Measurements from ENCODE around the gene RAD23B. TPM values are rescaled to one million over a fixed set of nuclear protein-coding genes. Genes with fewer than 3 reads are reported as not detected.

The RAD23B gene
- total and polyA plus RNA-seq, 4 experiments from 2014 or later, result 8.1 to 54.2 (median 30.8) TPM

GRCh38 chr9:107368696-107369095 lies 85.6 kb downstream of the RAD23B start:
- Histone ChIP-seq H3K9me3 (ENCODE audit: control insufficient read depth in 1 of 2, low read length in 2 of 2) (no peaks in the 10 kb centered on the region), H3K36me3 (ENCODE audit: insufficient read depth, low read length) (no peaks in the 10 kb centered on the region), H3K4me3 (ENCODE audit: low read length in 2 of 2) (no peak overlapping the region), H3K4me1 (ENCODE audit: insufficient read depth, low read length) (no peaks in the 10 kb centered on the region), H3K27me3 (ENCODE audit: insufficient read depth, low read length) (no peaks in the 10 kb centered on the region), H3K27ac (ENCODE audit: low read depth, low read length) (no peak overlapping the region)
- intact Hi-C loops (cut with micrococcal nuclease), result no loop called here
- Mint-ChIP-seq H3K4me3 (no peak overlapping the region), H3K27me3 (peaks cover 6 to 16% of the 10 kb centered on the region in 2 donors), H3K4me1 (no peaks in the 10 kb centered on the region), H3K27ac (no peak overlapping the region), H3K36me3 (no peaks in the 10 kb centered on the region), H3K9me3 (no peaks in the 10 kb centered on the region)
- POLR2A ChIA-PET (ENCODE audit: partially characterized antibody), result no interaction called here
- DNase-seq, result no peak
- CTCF ChIA-PET (ENCODE audit: partially characterized antibody), result no interaction called here

GRCh38 chr9:107373809-107374208 lies 90.7 kb downstream of the RAD23B start:
- intact Hi-C loops (cut with micrococcal nuclease), result no loop called here
- H3K27ac Mint-ChIP-seq, result no peak overlapping the region

GRCh38 chr9:107375001-107375400 lies 91.9 kb downstream of the RAD23B start:
- Mint-ChIP-seq H3K4me3 (no peak overlapping the region), H3K9me3 (no peaks in the 10 kb centered on the region), H3K36me3 (no peaks in the 10 kb centered on the region), H3K27ac (no peak overlapping the region), H3K27me3 (peaks cover 1 to 4% of the 10 kb centered on the region in 2 donors), H3K4me1 (no peaks in the 10 kb centered on the region)
- Histone ChIP-seq H3K27ac (ENCODE audit: low read depth, low read length) (no peak overlapping the region), H3K4me1 (ENCODE audit: insufficient read depth, low read length) (no peaks in the 10 kb centered on the region), H3K27me3 (ENCODE audit: insufficient read depth, low read length) (no peaks in the 10 kb centered on the region), H3K4me3 (ENCODE audit: low read length in 2 of 2) (no peak overlapping the region), H3K36me3 (ENCODE audit: insufficient read depth, low read length) (no peaks in the 10 kb centered on the region), H3K9me3 (ENCODE audit: control insufficient read depth in 1 of 2, low read length in 2 of 2) (no peaks in the 10 kb centered on the region)
- CTCF ChIA-PET (ENCODE audit: partially characterized antibody), result no interaction called here
- no peak for DNase-seq
- POLR2A ChIA-PET (ENCODE audit: partially characterized antibody), result no interaction called here
- intact Hi-C loops (cut with micrococcal nuclease), result no loop called here

More at GRCh38 chr9:107373809-107374208, 90.7 kb downstream of the RAD23B start:
- Mint-ChIP-seq H3K4me1 (no peaks in the 10 kb centered on the region), H3K27me3 (peaks cover 4 to 6% of the 10 kb centered on the region in 2 donors), H3K9me3 (no peaks in the 10 kb centered on the region), H3K36me3 (no peaks in the 10 kb centered on the region), H3K4me3 (no peak overlapping the region)
- ChIA-PET POLR2A (ENCODE audit: partially characterized antibody) (no interaction called here), CTCF (ENCODE audit: partially characterized antibody) (no interaction called here)
- DNase-seq, result no peak
- Histone ChIP-seq H3K36me3 (ENCODE audit: insufficient read depth, low read length) (no peaks in the 10 kb centered on the region), H3K4me3 (ENCODE audit: low read length in 2 of 2) (no peak overlapping the region), H3K27me3 (ENCODE audit: insufficient read depth, low read length) (no peaks in the 10 kb centered on the region), H3K4me1 (ENCODE audit: insufficient read depth, low read length) (no peaks in the 10 kb centered on the region), H3K9me3 (ENCODE audit: control insufficient read depth in 1 of 2, low read length in 2 of 2) (no peaks in the 10 kb centered on the region), H3K27ac (ENCODE audit: low read depth, low read length) (no peak overlapping the region)

GRCh38 chr9:107375651-107376369 lies 92.7 kb downstream of the RAD23B start:
- H3K36me3 Mint-ChIP-seq, result no peaks in the 10 kb centered on the region
- peaks cover 4% of the 10 kb centered on the region in 2 donors for H3K27me3 Mint-ChIP-seq
- Histone ChIP-seq H3K27ac (ENCODE audit: low read depth, low read length) (no peak overlapping the region), H3K36me3 (ENCODE audit: insufficient read depth, low read length) (no peaks in the 10 kb centered on the region), H3K4me3 (ENCODE audit: low read length in 2 of 2) (no peak overlapping the region), H3K4me1 (ENCODE audit: insufficient read depth, low read length) (no peaks in the 10 kb centered on the region), H3K9me3 (ENCODE audit: control insufficient read depth in 1 of 2, low read length in 2 of 2) (no peaks in the 10 kb centered on the region), H3K27me3 (ENCODE audit: insufficient read depth, low read length) (no peaks in the 10 kb centered on the region)
- H3K4me1 Mint-ChIP-seq, result no peaks in the 10 kb centered on the region
- no peaks in the 10 kb centered on the region for H3K9me3 Mint-ChIP-seq
- H3K4me3 Mint-ChIP-seq, result no peak overlapping the region
- ChIA-PET CTCF (ENCODE audit: partially characterized antibody) (no interaction called here), POLR2A (ENCODE audit: partially characterized antibody) (no interaction called here)
- DNase-seq, result no peak
- no peak overlapping the region for H3K27ac Mint-ChIP-seq
- intact Hi-C loops (cut with micrococcal nuclease), result no loop called here

GRCh38 chr9:107378006-107378405 lies 94.9 kb downstream of the RAD23B start:
- Histone ChIP-seq H3K9me3 (ENCODE audit: control insufficient read depth in 1 of 2, low read length in 2 of 2) (no peaks in the 10 kb centered on the region), H3K4me1 (ENCODE audit: insufficient read depth, low read length) (no peaks in the 10 kb centered on the region), H3K27me3 (ENCODE audit: insufficient read depth, low read length) (no peaks in the 10 kb centered on the region), H3K4me3 (ENCODE audit: low read length in 2 of 2) (no peak overlapping the region), H3K36me3 (ENCODE audit: insufficient read depth, low read length) (no peaks in the 10 kb centered on the region), H3K27ac (ENCODE audit: low read depth, low read length) (no peak overlapping the region)
- intact Hi-C loops (cut with micrococcal nuclease), result no loop called here
- no peak for DNase-seq
- POLR2A ChIA-PET (ENCODE audit: partially characterized antibody), result no interaction called here
- H3K36me3 Mint-ChIP-seq, result no peaks in the 10 kb centered on the region
- H3K27me3 Mint-ChIP-seq, result peaks cover 3 to 4% of the 10 kb centered on the region in 2 donors
- H3K9me3 Mint-ChIP-seq, result no peaks in the 10 kb centered on the region
- H3K4me3 Mint-ChIP-seq, result no peak overlapping the region
- no peak overlapping the region for H3K27ac Mint-ChIP-seq
- H3K4me1 Mint-ChIP-seq, result no peaks in the 10 kb centered on the region
- CTCF ChIA-PET (ENCODE audit: partially characterized antibody), result interaction anchor here (0.6 kb wide), 1 partner anchor 20 kb away, joined by 3 read pairs; no protein-coding TSS in a partner anchor

Other genes with a start within 250 kb of the RAD23B start
- gene KLF4, start 206.5 kb downstream of the RAD23B start, total RNA-seq, result under 1 TPM; 0.19 to 0.79 TPM
- gene KLF4, start 206.5 kb downstream of the RAD23B start, polyA plus RNA-seq, result not detected

Data from CD4-positive, alpha-beta memory T cell (primary cell).